NCI-H82 treated with DMSO at 0.1 percent for 48 hours (cell line): Measurements from ENCODE around the gene OSGIN1.

Experiments
- DNase-seq: peaks from one replicate; lab custom pipeline; 2025; ENCODE audit not compliant: unreplicated experiment; lab: John Stamatoyannopoulos, UW

Gene OSGIN1

GRCh38 chr16:83969771-83970429 lies 16.9 kb downstream of the OSGIN1 start:
- no peak for DNase-seq

GRCh38 chr16:83970430-83970815 lies 17.4 kb downstream of the OSGIN1 start:
- no peak for DNase-seq

DNA sequence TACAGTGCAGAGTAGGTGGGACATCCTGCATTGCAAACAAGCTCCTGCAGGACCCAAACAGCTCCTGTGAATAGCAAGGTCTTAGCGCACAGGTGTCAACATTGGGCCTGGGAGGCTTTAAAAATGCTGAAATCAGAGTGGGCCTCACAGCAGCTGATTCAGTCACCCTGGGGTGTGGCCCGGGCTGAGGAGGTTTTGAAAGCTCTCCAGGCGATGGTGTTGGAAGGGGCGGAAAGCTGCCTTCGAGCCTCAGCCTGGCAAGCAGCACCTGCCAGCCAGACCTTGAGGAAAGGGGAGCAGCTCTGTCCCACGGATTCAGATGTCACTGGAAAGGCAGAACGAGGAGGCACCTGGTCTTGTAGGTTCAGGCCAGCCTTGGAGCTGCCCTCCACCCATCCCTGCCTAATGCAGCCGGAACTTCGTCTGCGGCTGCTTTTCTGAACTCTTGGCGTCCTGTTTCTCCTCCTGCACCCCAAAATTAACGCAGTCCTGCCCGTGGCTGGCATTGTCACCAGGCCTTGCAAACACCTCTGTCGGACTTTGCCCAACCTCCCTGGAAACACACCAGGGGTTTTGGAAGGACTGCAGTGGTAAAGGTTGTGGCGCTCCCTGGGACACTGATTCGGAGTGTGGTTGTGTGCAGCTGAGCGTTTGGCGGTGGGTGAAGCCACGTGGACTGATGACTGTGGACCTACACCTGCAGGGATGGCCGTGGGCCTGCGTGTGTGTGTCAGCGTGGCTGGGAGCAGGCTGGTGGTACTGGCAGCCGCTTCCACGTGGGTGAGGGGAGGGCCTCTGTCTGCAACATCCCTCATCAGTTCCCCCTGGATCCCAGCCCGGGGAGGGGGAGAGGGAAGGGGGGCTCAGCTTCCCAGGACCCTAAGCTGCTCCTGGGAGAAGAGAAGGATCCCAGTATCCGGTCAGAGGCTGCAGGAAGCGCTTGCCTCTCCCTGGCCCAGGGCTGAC lies 18.4 kb downstream of the OSGIN1 start:
- DNase-seq: no peak

- no peak for DNase-seq
Measured at GRCh38 chr16:83972256-83973008, 19.4 kb downstream of the OSGIN1 start.

GRCh38 chr16:83973077-83973476 lies 20.0 kb downstream of the OSGIN1 start:
- no peak for DNase-seq

- no peak for DNase-seq
Measured at GRCh38 chr16:83973581-83974385, 20.7 kb downstream of the OSGIN1 start.

DNA sequence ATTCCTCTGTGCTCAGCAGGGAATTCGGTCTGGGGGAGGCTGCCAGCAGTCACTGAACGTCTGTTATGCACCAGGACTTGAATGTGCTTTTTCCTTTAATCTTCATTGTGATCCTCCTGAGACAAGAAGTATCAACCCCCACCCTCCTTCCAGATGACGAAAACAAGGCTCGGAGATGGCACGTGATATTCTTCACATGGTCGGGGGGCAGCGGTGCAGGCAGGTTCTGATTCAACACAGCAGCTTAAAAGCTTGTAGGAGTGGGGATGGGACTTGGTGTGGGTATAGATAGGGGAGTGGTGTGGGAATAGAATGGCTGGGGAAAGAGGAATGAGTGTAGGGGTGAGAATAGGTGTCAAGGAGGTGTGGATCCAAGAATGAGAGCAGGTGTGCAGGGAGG lies 21.4 kb downstream of the OSGIN1 start:
- no peak for DNase-seq

GRCh38 chr16:83975590-83976260 lies 22.7 kb downstream of the OSGIN1 start:
- no peak for DNase-seq

DNA sequence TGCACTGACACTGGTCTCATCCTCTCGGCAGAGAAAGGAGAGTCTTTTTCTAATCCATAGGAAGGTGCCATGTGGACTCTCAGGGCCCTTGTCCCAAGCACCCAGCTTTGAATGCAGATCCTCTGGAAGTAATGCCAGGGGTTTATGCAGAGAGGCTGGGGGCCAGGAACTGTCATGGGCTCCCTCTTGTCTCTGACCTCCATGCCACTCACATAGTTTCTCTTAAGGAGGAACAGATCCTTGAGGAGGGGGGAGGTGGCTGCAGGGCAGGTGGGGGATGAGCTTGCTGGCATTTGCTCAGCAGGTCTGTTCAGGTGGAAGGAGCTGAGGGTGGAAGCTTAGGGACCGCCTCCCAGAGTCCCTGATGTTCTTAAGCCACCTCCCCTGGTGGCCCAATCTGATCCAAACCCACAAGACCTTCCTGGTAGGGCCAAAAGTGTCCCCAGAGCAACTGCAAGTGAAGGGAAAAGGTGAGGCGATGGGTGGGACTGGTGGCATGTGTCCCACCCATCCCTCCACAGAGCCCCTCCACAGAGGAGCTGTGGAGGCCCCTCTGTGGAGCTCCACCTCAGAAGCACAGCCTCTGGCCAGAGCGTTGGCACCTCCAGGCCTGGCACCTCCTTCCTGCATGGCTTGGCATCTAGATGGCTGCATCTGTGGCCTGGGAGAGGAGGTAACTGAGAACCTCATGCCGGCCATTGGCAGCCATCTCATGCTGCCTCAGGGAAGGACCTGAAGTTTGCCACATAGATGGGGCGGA lies 24.2 kb downstream of the OSGIN1 start:
- DNase-seq: no peak

DNA sequence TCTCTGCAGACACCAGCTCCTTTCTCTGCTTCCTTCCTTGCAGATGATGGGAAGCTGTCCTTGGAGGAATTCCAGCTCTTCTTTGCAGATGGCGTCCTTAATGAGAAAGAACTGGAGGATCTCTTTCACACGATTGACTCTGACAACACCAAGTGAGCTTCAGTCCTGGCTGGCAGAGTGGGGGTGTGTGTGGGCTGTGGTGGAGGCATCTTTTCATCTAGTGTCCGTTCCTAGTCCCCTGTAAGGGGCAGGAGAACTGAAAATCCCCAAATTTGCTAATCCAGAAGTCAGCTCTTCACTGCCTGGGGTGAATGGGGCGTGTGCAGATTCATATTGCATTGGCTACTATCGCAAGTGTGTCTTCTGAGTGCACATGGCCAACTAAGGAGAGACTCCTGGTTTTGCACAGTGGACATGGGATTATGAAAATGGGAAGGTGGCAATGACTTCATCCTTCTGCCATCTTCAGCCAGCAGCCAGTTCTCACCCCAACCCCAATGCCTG lies 25.4 kb downstream of the OSGIN1 start:
- no peak for DNase-seq

- no peak for DNase-seq
Measured at GRCh38 chr16:83979441-83979840, 26.4 kb downstream of the OSGIN1 start.

DNA sequence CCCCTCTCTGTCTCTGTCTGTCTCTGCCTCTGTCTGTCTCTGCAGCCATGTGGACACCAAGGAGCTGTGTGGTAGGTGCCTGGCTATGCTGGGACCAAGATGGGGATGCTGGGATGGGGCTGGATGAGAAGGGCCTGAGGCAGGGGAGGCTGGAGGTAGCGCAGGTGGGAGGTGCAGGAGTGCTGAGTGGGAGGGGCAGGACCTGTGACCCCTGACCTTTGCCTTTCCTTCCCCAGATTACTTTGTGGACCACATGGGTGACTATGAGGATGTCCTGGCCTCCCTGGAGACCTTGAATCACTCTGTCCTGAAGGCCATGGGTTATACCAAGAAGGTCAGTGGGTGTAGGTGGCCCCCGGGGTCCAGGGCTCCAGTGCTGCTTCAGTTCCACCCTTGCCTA lies 27.8 kb downstream of the OSGIN1 start:
- no peak for DNase-seq

DNA sequence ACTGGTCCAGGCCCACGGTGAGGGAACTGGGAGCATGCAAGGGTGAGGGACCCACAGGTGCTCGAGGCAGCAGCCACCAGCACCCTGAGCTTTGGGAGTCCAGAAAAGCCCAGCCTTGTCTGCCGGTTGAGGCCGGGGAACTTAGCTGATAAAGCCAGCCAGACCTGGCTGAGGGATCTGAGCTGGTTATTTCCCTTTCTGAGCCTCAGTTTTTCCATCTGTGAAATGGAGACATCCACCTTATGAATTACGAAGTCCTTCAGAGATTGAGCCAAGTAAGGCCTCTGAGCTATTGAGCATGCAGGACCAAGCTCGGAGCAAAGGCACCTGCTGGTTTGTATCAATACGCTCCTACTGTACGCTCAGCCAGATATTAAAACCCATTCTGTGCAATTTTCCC lies 28.8 kb downstream of the OSGIN1 start:
- DNase-seq: no peak

- no peak for DNase-seq
Measured at GRCh38 chr16:83983491-83983890, 30.5 kb downstream of the OSGIN1 start.

- no peak for DNase-seq
Measured at GRCh38 chr16:83989300-83989699, 36.3 kb downstream of the OSGIN1 start.

DNA sequence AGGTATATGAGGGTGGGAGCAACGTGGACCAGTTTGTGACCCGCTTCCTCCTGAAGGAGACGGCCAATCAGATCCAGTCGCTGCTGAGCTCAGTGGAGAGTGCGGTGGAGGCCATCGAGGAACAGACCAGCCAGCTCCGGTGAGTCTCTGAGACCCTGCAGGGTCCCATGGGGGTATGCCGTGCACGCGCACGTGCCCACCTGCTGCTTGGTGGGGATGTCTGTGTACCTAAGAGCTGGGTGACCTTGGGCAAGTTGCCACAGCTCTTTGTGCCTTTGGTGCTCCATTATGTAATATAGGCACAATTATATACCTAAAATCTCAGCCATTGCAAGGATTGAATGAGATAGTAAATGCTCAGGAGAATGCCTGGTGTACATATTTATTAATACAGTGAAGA lies 37.5 kb downstream of the OSGIN1 start:
- no peak for DNase-seq

GRCh38 chr16:83992624-83993023 lies 39.6 kb downstream of the OSGIN1 start:
- DNase-seq: no peak

- DNase-seq: no peak
Measured at GRCh38 chr16:83994087-83994486, 41.0 kb downstream of the OSGIN1 start.

GRCh38 chr16:83994703-83995102 lies 41.7 kb downstream of the OSGIN1 start:
- DNase-seq: no peak
